Fibroblast of skin of right quadriceps (primary cell): ENCODE measurements around the gene IVNS1ABP.

ENCODE experiments used
- DNase-seq: peaks from one replicate; pipeline ENCODE4 v3.0.0-alpha.2; 2013

Gene IVNS1ABP

DNA sequence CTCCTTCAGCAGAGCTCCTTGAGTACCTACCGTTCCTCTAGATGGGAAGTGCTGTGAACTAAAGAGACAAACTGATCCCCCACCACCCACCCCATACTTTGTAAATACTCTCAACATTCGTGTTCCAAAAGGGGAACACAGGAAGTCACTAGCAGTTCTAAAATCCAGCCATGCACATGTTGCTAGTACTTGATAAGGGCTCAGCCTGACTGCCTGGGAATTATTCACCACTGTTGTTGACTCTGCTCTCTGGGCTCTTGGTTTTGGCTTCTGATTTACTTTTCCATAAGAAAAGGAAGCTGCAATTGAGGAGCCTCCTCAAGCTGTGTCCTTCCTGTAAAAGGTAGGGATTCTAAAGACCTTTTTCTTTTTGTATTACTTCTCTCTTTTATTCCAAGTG, 67.5 kb downstream of the IVNS1ABP start:
- DNase-seq = no peak
